HepG2 (cell line): Measurements from ENCODE around the gene EEF2. TPM values are rescaled to one million over a fixed set of nuclear protein-coding genes. Genes with fewer than 3 reads are reported as not detected.

ENCODE experiments used
- E2F2 ChIP-seq: sonication (generic); formaldehyde crosslinking; IDR thresholded peaks from 2 replicates; pipeline ENCODE4 v1.4.0; 2020; ENCODE audit warnings: missing genetic modification reagents, borderline replicate concordance
- GLI4 ChIP-seq: sonication (generic); formaldehyde crosslinking; IDR thresholded peaks from 2 replicates; pipeline ENCODE4 v1.5.1; 2020; ENCODE audit warnings: missing genetic modification reagents, mild to moderate bottlenecking, moderate library complexity, borderline replicate concordance
- HNF1B ChIP-seq: sonication (generic); formaldehyde crosslinking; IDR thresholded peaks from 2 replicates; pipeline ENCODE4 v1.5.1; 2020; ENCODE audit warnings: mild to moderate bottlenecking, moderate library complexity, missing genetic modification reagents
- JUND ChIP-seq: sonication (generic); formaldehyde crosslinking; IDR thresholded peaks from 2 replicates; pipeline ENCODE4 v1.8.0; 2022; ENCODE audit warnings: mild to moderate bottlenecking, missing genetic modification reagents
- KMT2B ChIP-seq: IDR thresholded peaks from 2 replicates; pipeline ENCODE4 v1.6.1; 2016; ENCODE audit warnings: missing genetic modification reagents, missing compliant biosample characterization
- LRRFIP1 ChIP-seq: sonication (generic); formaldehyde crosslinking; conservative IDR thresholded peaks from 2 replicates; pipeline ENCODE4 v1.4.0; 2020; ENCODE audit warnings: missing genetic modification reagents
- RFXANK ChIP-seq: IDR thresholded peaks from 2 replicates; pipeline ENCODE4 v1.6.1; 2016
- STAT6 ChIP-seq: sonication (generic); formaldehyde crosslinking; IDR thresholded peaks from 2 replicates; pipeline ENCODE4 v1.4.0; 2020; ENCODE audit warnings: missing genetic modification reagents, mild to moderate bottlenecking, borderline replicate concordance
- ZFP91 ChIP-seq: sonication (generic); formaldehyde crosslinking; IDR thresholded peaks from 2 replicates; pipeline ENCODE4 v1.9.0; 2022; ENCODE audit warnings: missing genetic modification reagents, mild to moderate bottlenecking, borderline replicate concordance
- ZNF10 ChIP-seq: sonication (generic); formaldehyde crosslinking; IDR thresholded peaks from 2 replicates; pipeline ENCODE4 v1.4.0; 2020; ENCODE audit warnings: mild to moderate bottlenecking, low read depth, missing genetic modification reagents, borderline replicate concordance
- ZNF30 ChIP-seq: sonication (generic); formaldehyde crosslinking; IDR thresholded peaks from 2 replicates; pipeline ENCODE4 v1.5.0; 2020; ENCODE audit warnings: mild to moderate bottlenecking, missing genetic modification reagents
- ZNF652 ChIP-seq: IDR thresholded peaks from 2 replicates; pipeline ENCODE4 v1.6.1; 2016; ENCODE audit warnings: low read depth, borderline replicate concordance
- polyA plus RNA-seq, 8 experiments: library from polyadenylated mRNA; depleted of rRNA in 3 of 8; stranded (reverse) in 7 of 8; unstranded in 1 of 8; fragments of >200 nt; fragmentation: Illumina TruSeq in 4 of 8; extraction: Trizol in 4 of 8; gene quantifications; 2 replicates each; pipeline versions ENCODE4 v1.2.1 to v1.2.3, GENCODE V29; 2011 to 2016; ENCODE audit warnings: low read depth in 4 of 8, missing spikeins in 1 of 8, mixed read lengths in 1 of 8; ENCODE audit not compliant: insufficient read depth in 1 of 8
- total RNA-seq, 5 experiments: library from RNA; depleted of rRNA; stranded (reverse); fragments of >200 nt; fragmentation: Illumina TruSeq; extraction: Trizol; gene quantifications; 2 replicates each; pipeline ENCODE4 v1.2.3, GENCODE V29; 2016; ENCODE audit warnings: low read depth in 1 of 5
- TF ChIP-seq, protein P1 (sequence below): sonication (generic); formaldehyde crosslinking; IDR thresholded peaks from 2 replicates; pipeline ENCODE4 v1.8.1; 2023; ENCODE audit warnings: mild to moderate bottlenecking, missing genetic modification reagents
- TF ChIP-seq, protein P2 (sequence below): sonication (generic); formaldehyde crosslinking; IDR thresholded peaks from 2 replicates; pipeline ENCODE4 v1.8.0; 2022; ENCODE audit warnings: mild to moderate bottlenecking, missing genetic modification reagents; ENCODE audit not compliant: insufficient replicate concordance

Gene EEF2
- total and polyA plus RNA-seq, 2 of the 13 experiments (the other 11 are each of a cell fraction or from before 2014, with no cell fraction given), result 1,441 to 1,777 TPM

DNA sequence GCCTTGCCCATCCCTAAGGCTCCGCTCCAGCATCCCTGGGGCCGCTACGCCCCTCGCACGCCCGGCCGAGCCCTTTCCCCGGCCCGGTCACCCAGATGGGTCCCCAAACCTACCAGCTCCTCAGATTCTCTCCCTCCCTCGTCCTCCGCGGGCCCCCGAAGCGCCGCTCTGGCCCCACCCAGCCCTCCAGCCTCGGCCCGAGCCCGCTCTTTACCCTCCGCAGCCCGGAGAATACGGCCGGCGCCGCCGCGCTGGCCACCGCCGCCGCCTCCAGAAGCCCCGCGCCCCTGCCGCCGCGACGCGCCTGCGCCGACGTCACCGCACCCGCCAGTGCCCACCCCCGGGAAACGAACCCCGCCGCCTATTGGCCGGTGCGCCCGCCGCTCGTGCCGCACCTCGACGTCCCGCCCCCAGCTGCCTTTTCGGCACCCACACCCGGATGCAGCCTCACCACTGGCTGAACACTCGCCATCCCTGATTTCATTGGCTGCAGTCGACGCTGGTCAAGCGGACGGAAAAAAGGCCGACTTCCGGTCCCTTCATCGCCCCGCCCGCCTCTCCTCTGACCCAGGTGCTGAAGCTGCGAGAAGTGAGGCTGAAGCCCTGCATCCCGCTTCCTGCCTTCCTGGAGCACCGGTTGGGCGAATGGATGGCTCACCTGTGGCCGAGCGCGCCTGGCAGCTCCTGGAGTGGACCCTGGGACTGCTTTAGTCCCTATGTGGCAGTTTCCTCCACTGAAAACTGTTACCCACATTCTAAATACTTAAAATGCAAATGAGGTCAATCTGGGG, 14.3 kb downstream of the EEF2 start, which contains the start of gene DAPK3 (continued):
- TF ChIP-seq LRRFIP1 (CRISPR knock-in tag), result no peak
- TF ChIP-seq RFXANK, result no peak
- no peak for TF ChIP-seq KMT2B (CRISPR knock-in tag)
- TF ChIP-seq, protein P1, sequence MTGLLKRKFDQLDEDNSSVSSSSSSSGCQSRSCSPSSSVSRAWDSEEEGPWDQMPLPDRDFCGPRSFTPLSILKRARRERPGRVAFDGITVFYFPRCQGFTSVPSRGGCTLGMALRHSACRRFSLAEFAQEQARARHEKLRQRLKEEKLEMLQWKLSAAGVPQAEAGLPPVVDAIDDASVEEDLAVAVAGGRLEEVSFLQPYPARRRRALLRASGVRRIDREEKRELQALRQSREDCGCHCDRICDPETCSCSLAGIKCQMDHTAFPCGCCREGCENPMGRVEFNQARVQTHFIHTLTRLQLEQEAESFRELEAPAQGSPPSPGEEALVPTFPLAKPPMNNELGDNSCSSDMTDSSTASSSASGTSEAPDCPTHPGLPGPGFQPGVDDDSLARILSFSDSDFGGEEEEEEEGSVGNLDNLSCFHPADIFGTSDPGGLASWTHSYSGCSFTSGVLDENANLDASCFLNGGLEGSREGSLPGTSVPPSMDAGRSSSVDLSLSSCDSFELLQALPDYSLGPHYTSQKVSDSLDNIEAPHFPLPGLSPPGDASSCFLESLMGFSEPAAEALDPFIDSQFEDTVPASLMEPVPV (CRISPR knock-in tag), result no peak
- no peak for TF ChIP-seq GLI4 (CRISPR knock-in tag)
- TF ChIP-seq ZFP91, result 0 out of 2 replicates have a peak, but pooled peaks have one; percentile 40
- no peak for TF ChIP-seq ZNF10
- no peak for TF ChIP-seq ZNF30 (CRISPR knock-in tag)
- no peak for TF ChIP-seq E2F2 (CRISPR knock-in tag)
- no peak for TF ChIP-seq ZNF652 (CRISPR knock-in tag)
- no peak for TF ChIP-seq JUND
- no peak for TF ChIP-seq STAT6 (CRISPR knock-in tag)
- TF ChIP-seq, protein P2, sequence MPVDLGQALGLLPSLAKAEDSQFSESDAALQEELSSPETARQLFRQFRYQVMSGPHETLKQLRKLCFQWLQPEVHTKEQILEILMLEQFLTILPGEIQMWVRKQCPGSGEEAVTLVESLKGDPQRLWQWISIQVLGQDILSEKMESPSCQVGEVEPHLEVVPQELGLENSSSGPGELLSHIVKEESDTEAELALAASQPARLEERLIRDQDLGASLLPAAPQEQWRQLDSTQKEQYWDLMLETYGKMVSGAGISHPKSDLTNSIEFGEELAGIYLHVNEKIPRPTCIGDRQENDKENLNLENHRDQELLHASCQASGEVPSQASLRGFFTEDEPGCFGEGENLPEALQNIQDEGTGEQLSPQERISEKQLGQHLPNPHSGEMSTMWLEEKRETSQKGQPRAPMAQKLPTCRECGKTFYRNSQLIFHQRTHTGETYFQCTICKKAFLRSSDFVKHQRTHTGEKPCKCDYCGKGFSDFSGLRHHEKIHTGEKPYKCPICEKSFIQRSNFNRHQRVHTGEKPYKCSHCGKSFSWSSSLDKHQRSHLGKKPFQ (CRISPR knock-in tag), result no peak
- no peak for TF ChIP-seq HNF1B (CRISPR knock-in tag)
